GM12892 (cell line): ENCODE data around the gene CLDN24.

ENCODE experiments used
- POLR2A ChIP-seq: IDR thresholded peaks from 2 replicates; pipeline ENCODE4 v1.6.1; 2011; ENCODE audit warnings: low read depth, low read length, control low read depth
- POLR2AphosphoS5 ChIP-seq: IDR thresholded peaks from 2 replicates; pipeline ENCODE4 v1.6.1; 2011; ENCODE audit warnings: low read depth, low read length, control low read depth

DNA sequence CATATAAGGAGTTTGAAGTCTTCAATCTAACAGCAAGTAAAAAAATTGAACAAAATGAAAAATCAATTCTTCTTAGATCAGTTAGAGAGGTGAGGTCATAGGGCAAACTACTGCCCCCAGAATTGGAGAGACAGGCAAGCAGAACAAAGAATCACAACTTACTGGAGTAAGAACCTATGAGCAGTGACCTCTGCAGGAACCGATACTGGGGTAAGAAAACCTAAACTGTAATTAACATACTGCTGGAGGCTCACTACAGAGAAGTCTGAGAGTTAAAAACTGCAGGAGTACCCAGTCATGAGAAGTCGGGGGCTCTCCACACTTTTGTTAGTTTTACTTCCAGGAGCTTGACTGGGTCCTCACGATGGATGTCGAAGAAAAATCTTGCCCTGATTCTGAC is 18.2 kb downstream of the CLDN24 start:
- TF ChIP-seq POLR2A (no peak), POLR2AphosphoS5 (no peak)
